GM20431 (cell line): ENCODE data around the gene WBP1L.
"Not testable (repeated sequence)": the region's sequence is repeated elsewhere in the genome, so short reads cannot be mapped to it uniquely, and the experiment has no call there.

Source experiments
- in situ Hi-C: fragments of 300-500 bp; cut with MseI, MboI; formaldehyde crosslinking; loops from one replicate; pipeline ENCODE4 v1.15.0; 2020; ENCODE audit warnings: low sequenced_read_pairs; ENCODE audit not compliant: unreplicated experiment

WBP1L gene

GRCh38 chr10:102720775-102721301, 22.9 kb upstream of the WBP1L start:
- in situ Hi-C loops = no loop called here

GRCh38 chr10:102721954-102722353, 21.8 kb upstream of the WBP1L start:
- in situ Hi-C loops = no loop called here

GRCh38 chr10:102723989-102724388, 19.8 kb upstream of the WBP1L start:
- in situ Hi-C loops = no loop called here

- in situ Hi-C loops = no loop called here
Observed at GRCh38 chr10:102726274-102726673, 17.5 kb upstream of the WBP1L start.

GRCh38 chr10:102727037-102727818, 16.5 kb upstream of the WBP1L start:
- in situ Hi-C loops = no loop called here

- in situ Hi-C loops = no loop called here
Observed at GRCh38 chr10:102729029-102730026, 14.4 kb upstream of the WBP1L start.

GRCh38 chr10:102731222-102731800, 12.4 kb upstream of the WBP1L start:
- in situ Hi-C loops = no loop called here

GRCh38 chr10:102732661-102733060, 11.1 kb upstream of the WBP1L start:
- in situ Hi-C loops = no loop called here

- in situ Hi-C loops = no loop called here
Observed at GRCh38 chr10:102735065-102735562, 8.6 kb upstream of the WBP1L start.

GRCh38 chr10:102738692-102739121, 5.0 kb upstream of the WBP1L start:
- in situ Hi-C loops = no loop called here

- in situ Hi-C loops = no loop called here
Observed at GRCh38 chr10:102740229-102740628, 3.5 kb upstream of the WBP1L start.

- in situ Hi-C loops = no loop called here
Observed at GRCh38 chr10:102741726-102742237, 2.0 kb upstream of the WBP1L start.

- in situ Hi-C loops = not testable (repeated sequence)
Observed at GRCh38 chr10:102742313-102742712, 1.4 kb upstream of the WBP1L start.

GRCh38 chr10:102743078-102743587, 615 bp upstream of the WBP1L start:
- in situ Hi-C loops = no loop called here

- in situ Hi-C loops = no loop called here
Observed at GRCh38 chr10:102744374-102745051, 765 bp downstream of the WBP1L start.

- in situ Hi-C loops = no loop called here
Observed at GRCh38 chr10:102745157-102745556, 1.4 kb downstream of the WBP1L start.

GRCh38 chr10:102752266-102752930, 8.7 kb downstream of the WBP1L start:
- in situ Hi-C loops = no loop called here

- in situ Hi-C loops = no loop called here
Observed at GRCh38 chr10:102752934-102753664, 9.4 kb downstream of the WBP1L start.
